GM18505 (cell line): Measurements from ENCODE around the gene UBE2I.
"Not testable (repeated sequence)": the region's sequence is repeated elsewhere in the genome, so short reads cannot be mapped to it uniquely, and the experiment has no call there.

ENCODE experiments used
- ATAC-seq: cut with Tn5 transposase; IDR thresholded peaks from one replicate; pipeline ENCODE4 v1.9.1; 2021; ENCODE audit not compliant: unreplicated experiment
- POLR2A ChIP-seq: IDR thresholded peaks from 4 replicates; pipeline ENCODE4 v1.6.1; 2011; ENCODE audit warnings: borderline replicate concordance; ENCODE audit not compliant: insufficient read depth, insufficient read length; ENCODE audit errors: extremely low read depth

The UBE2I gene

GRCh38 chr16:1308977-1309885 lies at the start of gene UBE2I:
Gene UBE2I (plus strand): TSS chr16:1309636. CDS start chr16:1314031, 4,395 bp downstream.
- peak; percentile 70 for TF ChIP-seq POLR2A
- peak; percentile 52 for ATAC-seq

DNA sequence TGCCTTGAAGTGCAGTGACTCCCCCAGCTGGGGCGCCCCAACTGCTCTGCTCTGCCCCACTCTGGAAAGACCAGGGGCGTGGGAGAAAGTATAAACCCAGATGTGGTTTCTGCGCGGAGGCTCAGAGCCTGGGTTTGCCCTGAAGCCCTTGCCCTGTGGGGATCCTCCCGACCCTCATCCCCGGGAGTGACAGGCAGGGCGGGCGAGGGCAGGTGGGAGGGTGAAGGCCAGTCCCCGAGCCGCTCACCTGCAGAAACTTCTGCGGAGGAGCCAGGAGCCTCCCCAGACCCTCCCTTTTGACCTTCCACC lies 49.7 kb upstream of the UBE2I start:
- no peak for ATAC-seq
- no peak for TF ChIP-seq POLR2A

GRCh38 chr16:1260101-1260680 lies 49.2 kb upstream of the UBE2I start:
- ATAC-seq: no peak
- no peak for TF ChIP-seq POLR2A

DNA sequence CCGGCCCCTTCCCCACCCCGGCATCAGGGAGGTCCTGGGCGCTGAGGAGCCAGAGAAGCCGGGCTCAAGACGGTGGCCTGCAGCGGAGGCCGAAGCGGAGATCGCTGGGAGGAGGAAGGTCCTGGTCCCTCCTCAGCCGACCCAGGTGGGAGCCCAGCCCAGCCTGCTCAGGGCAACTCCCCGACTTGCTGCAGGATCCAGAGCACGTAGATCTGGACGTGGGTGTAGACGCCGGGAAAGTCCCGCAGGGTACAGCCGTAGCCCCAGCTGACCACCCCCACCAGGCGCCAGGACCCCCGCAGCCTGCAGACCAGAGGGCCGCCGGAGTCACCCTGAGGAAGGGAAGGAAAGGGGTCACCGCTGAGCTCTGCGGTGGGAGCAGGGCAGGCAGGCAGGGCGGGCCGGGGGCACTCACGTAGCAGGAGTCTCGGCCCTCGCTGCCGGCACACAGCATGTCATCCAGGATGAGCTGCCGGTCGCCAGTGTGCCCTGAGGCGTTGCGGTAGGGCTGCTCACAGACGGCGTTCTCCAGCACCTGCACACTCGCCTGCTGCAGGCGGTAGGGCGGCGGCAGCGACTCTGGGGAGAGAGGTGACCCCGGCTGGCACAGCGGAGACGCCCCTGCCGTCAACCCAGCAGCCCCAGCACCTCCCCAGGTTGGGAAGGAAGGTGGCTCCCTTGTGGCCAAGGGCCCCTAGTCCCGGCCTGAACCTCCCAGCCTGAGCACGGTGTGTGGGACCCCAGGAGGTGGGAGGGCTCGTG lies 48.1 kb upstream of the UBE2I start:
- TF ChIP-seq POLR2A: no peak
- ATAC-seq: no peak

GRCh38 chr16:1262210-1262845 lies 47.1 kb upstream of the UBE2I start:
- TF ChIP-seq POLR2A: no peak
- no peak for ATAC-seq

GRCh38 chr16:1262846-1263221 lies 46.6 kb upstream of the UBE2I start:
- ATAC-seq: no peak
- no peak for TF ChIP-seq POLR2A

DNA sequence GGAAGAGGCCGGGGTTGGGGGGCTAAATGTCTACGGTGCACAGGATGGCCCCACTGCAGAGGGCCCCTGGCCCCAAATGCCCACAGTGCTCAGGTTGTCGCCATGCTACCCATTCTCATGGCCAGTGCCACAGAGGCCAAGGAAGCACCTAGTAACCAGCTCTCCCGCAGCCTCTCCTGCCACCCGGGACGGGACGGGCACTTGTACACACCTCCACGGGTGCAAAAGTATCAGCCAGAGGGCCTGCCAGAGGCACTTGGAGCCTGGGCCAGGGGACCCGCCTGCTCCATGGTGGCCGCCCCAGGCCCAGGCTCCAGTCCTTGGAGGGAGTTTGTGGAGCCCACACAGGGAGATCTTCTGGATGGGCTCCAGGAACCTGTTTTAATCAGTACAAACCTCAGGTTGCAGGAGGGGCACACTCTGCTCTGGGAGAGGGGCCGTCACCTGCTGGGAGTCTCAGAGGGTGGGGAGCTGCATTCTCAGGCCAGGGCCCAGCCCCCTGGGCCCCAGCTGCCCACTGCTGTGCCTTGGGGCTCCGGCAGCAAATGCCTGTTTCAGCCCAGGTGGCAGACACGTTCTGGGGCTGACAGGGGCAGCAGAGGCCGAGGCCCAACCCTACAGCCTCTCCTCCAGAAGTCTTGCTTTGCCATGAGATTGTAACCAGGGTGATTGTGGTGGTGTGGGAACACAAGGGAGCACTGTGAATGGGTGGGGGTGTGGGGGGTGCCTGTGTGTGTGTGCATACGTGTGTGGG lies 45.7 kb upstream of the UBE2I start:
- ATAC-seq: no peak
- TF ChIP-seq POLR2A: no peak

DNA sequence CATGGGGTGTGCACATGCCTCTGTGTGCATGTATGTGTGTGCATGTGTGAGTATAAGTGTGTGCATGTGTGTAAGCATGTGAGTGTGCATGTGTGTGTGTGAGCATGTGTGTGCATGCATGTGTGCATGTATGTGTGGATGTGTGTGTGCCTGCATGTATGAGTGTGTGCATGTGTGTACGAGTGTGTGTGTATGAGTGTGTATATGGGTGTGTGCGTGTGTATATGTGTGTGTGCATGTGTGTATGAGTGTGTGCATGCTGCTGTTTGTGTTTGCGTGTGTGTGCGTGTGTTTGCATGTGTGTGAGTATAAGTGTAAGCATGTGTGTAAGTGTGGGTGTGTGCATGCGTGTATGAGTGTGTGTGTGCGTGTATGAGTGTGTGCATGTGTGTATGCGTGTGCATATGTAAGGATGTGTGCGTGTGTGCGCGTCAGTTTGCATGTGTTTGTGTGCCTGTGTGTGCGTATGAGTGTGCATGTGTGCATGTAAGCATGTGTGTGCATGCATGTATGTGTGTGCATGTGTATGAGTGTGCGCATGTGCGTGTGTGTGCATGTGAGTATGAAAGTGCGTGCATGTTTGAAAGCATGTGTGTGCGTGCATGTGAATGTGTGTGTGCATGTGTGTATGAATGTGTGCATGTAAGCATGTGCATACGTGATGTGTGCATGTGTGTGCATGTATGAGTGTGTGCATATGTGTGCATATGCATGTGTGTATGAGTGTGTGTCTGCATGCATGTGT lies 44.9 kb upstream of the UBE2I start:
- ATAC-seq: no peak
- TF ChIP-seq POLR2A: no peak

DNA sequence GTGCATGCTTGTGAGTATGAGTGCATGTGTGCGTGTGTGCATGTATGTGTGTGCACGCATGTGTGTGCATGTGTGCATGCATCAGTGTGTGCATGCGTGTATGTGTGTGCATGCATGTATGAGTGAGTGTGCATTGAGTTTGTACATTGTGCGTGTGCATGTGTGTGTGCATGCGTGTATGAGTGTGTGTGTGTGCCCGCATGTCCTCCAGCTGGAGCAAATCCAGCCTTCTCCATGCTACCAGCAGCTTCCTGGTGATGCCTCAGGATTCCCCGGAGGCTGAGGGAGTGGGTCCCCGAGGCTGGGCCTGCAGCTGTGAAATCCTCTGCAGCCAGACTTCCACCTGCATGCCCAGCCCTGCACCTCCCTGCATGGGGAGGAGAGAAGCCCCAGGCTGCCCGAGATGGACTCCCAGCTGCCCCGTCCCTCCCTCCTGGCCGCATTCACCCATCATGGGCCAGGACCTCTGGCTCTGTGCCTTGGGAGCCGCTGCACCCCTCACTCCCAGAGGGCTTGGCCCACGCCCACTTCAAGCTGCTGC lies 44.3 kb upstream of the UBE2I start:
- no peak for TF ChIP-seq POLR2A
- no peak for ATAC-seq

DNA sequence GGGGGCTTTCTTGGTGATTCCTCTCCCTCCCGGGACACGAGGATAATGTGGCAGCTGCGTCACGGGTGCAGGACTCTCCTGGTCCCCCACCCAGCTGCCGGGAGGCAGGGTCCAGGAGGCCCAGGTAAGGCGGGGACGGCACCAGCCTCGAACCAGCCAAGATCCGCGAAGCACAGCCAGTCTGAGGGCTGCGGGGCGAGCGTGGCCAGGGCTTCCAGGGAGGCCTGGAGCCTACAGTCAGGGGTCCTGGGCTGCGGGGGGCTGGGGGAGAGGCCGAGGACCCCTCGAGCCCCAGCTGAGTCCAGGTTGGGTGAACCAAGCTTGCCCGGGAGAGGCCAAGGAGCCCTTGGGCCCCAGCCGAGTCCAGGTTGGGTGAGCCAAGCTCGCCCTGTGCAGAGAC lies 43.6 kb upstream of the UBE2I start:
- TF ChIP-seq POLR2A: no peak

DNA sequence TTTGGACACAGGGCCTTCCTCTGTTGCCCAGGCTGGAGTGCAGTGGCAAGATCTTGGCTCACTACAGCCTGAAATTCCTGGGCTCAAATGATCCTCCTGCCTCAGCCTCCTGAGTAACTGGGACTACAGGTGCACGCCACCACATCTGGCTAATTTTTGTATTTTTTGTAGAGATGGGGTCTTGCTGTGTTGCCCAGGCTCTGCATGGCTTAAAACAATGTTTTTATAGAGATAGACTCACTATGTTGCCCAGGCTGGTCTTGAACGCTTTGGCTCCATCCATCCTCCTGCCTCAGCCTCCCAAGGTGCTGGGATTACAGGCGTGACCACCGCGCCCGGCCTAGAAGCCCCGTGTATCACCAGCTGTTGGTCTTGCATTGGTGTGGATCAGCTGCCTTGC lies 40.0 kb upstream of the UBE2I start:
- not testable (repeated sequence) for ATAC-seq

More for the DNA sequence above, 43.6 kb upstream of the UBE2I start:
- ATAC-seq: no peak

- TF ChIP-seq POLR2A: no peak
- no peak for ATAC-seq
These were observed 38.1 kb upstream of the UBE2I start for GRCh38 chr16:1271380-1271723.

DNA sequence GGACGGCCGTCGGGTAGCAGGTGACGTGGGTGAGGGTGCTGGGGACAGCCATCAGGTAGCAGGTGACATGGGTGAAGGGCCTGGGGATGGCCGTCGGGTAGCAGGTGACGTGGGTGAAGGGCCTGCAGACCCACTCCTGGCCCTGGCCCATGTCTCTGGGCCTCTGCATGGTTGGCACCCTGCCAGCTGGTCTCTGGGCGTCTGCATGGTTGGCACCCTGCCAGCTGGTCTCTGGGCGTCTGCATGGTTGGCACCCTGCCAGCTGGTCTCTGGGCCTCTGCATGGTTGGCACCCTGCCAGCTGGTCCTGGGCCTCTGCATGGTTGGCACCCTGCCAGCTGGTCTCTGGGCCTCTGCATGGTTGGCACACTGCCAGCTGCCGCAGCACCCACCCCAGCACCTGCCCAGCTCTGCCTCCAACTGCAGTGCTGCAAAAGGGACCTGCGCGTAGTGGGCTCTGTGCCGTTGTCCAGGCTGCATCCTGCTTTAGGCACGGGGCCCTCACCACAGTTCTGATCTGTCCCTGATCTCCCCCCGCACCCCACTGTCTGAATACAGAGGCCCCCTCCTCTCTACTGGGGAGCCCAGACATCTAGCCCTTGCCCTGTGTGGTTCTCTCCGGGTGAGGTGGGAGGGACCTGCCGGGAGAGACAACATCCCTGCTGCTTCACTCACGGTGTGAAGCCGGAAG lies 37.6 kb upstream of the UBE2I start:
- not testable (repeated sequence) for ATAC-seq
